Stimulated activated CD4-positive, alpha-beta T cell treated with anti-CD3 and anti-CD28 coated beads, TNF-alpha, amount 100 ng/mL, for 24 hours (primary cell): ENCODE data around the gene AMPD1.

Experiments
- DNase-seq, 3 experiments: peaks; one replicate each; pipeline ENCODE4 v3.0.0-alpha.2; 2020; ENCODE audit warnings: low read depth in 3 of 3

The AMPD1 gene

DNA sequence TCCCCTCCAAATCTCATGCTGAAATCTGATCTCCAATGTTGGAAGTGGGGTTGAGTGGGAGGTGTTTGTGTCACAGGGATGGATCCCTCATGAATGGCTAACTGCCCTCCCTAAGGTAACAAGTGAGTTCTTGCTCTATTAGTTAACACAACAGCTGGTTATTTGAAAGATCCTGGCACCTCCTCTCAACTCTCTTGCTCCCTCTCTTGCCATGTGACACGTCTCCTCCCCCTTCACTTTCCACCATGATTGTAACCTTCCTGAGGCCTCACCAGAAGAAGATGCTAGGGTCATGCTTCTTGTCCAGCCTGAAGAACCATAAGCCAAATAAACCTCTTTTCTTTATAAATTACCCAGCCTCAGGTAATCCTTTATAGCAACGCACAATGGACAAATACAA is 54.0 kb downstream of the AMPD1 start:
- DNase-seq: no peak

DNA sequence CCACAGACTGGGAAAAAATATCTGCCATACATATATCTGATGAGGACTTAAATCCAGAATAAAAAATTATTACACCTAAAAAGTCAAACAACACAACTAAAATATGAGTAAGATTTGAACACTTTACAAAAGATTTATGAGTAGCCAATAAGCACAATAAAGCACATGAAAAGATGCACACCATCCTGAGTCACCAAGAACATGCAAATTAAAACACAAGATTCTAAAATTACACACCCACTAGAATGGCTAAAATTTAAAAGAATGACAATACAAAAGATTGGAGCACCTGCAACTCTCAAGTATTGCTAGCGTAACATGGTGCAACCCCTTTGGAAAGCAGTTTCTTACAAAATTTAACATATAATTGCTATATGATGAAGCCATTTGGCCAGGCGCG is 56.4 kb downstream of the AMPD1 start:
- DNase-seq: no peak

- no peak for DNase-seq
Observed at GRCh38 chr1:114632427-114632826, 62.9 kb downstream of the AMPD1 start.

DNA sequence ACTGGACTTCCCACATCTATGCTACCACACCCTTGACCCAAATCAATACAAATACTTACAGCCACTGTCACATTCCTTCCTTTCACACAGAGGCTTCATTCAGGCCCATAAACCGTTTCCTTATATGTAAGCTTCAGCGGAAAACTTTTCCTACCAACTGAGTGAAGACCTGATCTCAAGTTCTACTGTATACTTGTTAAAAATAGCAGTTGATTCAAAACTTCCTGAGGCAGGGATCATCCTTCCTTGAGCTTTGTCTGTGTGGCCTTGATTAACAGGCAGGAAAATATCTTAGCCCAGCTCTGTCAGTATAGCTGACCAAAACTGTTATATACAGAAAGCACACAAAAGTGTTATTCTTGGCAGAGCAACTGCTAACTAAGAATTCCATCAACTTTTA is 68.2 kb downstream of the AMPD1 start:
- no peak for DNase-seq

GRCh38 chr1:114623364-114623763 is 72.0 kb downstream of the AMPD1 start:
- DNase-seq: no peak
